ENCODE data around the gene ERG.

DNA sequence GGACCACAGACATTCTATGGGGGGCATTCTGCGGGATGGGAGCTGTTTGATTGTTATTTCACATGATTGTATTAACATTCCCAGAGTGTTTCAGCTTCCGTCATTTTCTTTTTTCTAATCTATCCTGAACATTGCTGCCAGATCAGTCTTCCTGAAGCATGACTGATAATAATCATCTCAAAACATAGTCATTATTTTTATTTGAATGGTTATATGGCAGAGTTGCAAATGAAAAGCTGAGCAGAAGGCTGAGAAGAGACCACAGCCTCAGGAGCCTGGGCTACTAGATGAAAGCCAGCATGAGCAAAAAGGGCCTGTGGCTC lies 109.0 kb downstream of the ERG start:
- TF ChIP-seq, protein P1, sequence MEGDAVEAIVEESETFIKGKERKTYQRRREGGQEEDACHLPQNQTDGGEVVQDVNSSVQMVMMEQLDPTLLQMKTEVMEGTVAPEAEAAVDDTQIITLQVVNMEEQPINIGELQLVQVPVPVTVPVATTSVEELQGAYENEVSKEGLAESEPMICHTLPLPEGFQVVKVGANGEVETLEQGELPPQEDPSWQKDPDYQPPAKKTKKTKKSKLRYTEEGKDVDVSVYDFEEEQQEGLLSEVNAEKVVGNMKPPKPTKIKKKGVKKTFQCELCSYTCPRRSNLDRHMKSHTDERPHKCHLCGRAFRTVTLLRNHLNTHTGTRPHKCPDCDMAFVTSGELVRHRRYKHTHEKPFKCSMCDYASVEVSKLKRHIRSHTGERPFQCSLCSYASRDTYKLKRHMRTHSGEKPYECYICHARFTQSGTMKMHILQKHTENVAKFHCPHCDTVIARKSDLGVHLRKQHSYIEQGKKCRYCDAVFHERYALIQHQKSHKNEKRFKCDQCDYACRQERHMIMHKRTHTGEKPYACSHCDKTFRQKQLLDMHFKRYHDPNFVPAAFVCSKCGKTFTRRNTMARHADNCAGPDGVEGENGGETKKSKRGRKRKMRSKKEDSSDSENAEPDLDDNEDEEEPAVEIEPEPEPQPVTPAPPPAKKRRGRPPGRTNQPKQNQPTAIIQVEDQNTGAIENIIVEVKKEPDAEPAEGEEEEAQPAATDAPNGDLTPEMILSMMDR (IDR thresholded peaks at IDR 0.05), result no peak
- no peak for TF ChIP-seq POLR2A (IDR thresholded peaks at IDR 0.05)

All from Peyer's patch (tissue), 4 donors.